HG02981 (cell line): Measurements from ENCODE around the gene PAIP2.
A peak's percentile ranks its signal among the peaks of the same experiment; 100 is the strongest.

Source experiments
- ATAC-seq: cut with Tn5 transposase; IDR thresholded peaks from one replicate; pipeline ENCODE4 v1.9.1; 2021; ENCODE audit warnings: mild to moderate bottlenecking, moderate library complexity; ENCODE audit not compliant: unreplicated experiment

The PAIP2 gene

DNA sequence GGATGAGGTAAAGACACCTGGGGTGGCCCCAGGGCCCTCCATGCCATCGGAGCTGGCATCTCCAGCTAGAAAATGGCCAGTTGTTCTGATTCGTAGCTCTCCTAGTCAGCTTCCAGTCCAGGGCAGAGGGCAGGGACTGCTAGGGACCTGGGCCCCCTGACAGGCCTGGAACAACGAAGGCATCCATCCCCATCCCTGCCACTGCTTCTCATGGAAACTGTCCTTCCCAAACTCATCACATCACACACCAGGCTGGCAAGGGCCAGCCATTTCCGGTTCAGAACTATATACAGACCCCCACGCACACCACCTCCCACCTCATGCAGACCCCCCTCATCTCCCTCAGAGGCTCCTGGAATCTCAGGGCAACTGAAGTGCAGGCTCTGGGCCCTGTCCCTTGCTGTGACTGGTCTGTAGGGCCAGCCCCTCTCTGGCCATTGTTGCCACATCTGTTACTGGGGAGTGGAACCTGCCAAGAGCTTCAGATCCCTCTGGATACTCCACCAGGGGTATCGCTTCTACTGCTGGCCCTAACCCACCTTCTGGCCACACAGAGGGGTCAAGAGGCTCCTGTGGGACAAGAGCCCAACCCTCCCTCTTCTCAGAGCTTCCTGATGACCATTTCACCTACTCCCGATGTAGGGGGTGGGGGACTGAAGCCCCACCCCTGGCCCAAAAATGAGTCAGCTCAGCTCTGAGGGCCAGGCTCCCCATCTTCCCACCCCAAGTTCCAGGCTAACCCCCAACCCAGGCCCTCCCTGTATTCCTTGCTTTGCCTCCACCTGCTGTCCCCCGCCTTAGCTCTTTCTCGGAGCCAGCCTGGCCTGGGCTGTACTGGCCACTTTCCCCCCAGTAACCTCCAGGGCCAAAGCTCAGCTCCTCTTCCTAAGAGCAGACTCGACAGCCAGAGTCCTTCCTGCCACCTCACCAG is 49.2 kb downstream of the PAIP2 start:
- ATAC-seq, result no peak

DNA sequence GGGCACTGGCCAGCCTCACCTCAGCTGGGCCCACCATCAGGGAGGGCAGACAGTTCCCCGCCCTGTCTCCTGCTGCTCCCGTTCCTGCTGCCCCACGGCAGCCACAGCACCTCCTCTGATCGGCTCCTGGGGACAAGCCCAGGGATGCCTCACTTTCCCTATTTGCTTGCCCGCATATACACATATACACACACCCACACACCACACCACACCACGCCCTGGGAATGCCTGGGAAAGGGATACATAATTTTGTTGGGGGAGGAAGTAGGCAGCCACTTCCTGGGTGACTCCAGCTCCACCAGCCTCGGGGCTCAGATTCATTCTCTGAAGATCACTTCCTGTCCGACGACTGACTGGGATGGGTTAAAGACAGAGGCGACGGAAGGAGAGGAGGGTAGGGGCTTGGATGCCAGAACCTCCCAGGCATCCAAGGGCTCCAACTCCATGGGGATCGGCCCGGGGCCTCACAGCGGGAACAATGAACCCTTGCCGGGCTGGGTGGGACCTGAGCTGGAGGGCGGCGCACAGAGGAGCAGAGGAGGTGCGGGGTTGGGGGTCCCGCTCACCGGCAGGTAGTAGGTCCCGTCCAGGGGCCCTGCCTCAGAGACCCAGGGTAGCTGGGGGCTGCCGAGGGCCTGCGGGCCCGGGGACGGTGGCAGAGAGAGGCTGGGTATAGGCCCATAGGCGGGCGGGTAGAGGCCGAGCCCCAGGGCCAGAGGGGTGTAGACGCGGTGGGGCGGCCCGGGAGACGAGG is 50.1 kb downstream of the PAIP2 start:
- ATAC-seq, result no peak

DNA sequence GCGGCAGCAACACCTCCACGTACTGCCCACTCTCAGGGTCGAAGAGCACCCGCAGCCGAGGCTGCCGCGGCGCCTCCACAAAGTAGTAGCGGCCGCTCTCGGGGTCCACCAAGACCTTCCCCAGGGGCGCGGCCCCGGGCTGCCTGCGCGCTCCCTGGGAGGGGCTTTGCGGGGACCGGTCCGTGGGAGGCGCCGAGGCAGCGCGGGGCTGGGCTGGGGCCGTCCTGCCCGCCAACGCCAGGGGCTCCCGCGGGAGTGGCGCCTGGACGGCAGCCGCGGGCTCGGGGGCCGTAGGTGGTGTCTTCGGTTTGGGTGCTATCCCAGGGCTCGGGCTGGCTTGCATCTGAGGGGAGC is 50.6 kb downstream of the PAIP2 start:
- no peak for ATAC-seq

GRCh38 chr5:139392678-139393496 is 51.2 kb downstream of the PAIP2 start:
- ATAC-seq, result peak; percentile 38

DNA sequence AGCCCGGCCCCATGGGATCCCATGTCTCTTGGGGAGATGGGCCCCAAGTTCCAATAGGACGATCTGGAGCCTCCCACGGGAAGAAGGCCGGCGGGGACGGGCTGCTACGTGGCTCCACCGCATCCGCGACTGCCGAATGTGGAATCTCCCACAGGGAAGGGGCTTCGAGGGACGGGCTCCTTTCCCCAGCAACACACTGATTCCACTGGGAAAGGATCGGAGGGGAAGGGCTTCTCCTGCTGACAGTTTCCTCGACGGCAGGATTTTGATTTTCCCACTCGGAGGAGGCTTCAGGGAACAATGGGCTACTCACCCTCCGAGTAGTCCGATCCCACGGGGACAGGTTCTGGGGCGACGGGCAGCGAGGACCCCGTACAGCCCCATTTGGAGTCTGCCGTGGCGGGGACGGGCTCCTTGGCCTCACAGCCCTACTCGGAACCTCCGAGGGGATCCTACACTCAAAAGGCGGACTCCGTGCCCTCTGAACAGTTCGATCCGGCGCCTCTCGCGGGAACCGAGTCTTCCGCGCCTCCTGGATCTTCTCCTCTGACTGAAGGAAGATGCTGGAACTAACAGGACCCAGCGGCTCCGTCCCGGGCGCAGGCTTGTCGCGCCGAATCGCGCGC is 52.0 kb downstream of the PAIP2 start:
- ATAC-seq, result no peak

DNA sequence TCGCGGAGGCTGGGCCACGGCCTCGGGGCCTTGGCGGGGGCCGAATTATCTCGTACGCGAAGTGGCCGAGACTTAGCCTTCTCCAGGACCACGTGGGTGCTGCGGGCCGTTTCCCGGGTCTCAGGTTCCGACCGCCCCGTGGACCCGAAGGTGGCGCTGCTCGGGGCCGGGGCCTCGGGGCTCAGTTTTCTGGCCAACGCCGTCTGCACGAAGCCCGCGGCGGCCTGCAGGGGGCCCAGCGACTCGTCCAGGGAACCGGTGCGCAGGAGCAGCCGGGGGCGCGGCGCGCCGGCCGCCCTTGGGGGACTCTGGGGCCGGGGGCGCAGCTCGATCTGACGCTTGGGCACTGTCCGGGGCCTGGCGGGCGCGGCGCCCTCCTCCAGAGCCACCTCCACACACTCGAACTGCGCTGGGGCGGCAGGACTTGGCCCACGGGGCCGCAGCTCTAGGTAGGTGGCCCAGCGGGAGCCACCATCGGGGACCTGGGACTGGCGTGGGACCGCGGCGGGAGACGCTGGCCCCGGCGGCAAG is 52.5 kb downstream of the PAIP2 start:
- peak; percentile 19 for ATAC-seq

DNA sequence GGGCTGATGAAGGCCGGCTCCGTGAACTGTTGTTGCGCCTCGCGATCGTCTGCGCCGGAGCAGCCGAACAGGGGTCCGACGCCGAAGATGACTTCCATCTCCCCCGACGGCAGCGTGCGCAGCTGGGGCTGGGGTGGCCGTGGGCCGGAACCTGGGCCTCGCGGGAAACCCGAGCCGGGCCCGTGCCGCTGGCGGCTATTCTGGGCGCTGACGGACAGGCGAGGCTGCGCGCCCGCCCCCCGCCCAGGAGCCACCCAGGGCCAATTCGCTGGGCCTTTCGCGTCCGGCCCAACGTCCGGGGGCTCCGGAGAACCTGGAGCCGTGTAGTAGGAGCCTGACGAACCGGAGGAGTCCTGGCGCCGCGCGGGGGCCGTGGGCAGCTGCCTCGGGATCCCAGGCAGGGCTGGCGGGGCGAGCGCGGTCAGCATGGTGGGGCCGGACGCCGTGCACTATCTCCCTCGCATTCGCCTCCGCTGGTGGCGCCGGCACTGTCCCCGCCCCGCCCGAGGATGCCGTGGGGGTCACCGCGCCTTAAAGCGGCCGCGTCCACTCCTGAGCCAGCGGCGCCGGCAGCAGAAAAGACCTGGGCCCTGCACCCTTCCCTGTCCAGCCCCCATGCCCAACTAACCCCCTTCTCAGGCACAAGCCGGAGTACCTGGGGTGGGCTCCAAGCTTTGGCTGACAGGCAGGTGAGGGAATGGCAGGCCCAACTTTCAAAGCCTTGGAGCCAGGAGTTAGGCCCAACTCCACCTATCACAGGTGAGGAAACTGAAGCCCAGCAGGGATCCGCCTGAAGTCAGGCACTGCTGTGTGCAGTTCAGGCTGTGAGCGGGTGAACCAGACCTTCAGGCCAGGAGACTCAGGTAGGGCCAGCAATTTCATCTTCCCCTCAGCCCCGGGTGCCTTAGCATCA is 53.3 kb downstream of the PAIP2 start, which contains the start of gene PROB1:
Gene PROB1, minus strand, starts transcription at position 451 of the 913 bp plus-strand sequence. Its CDS starts 23 bp downstream, at position 428.
- no peak for ATAC-seq

GRCh38 chr5:139395844-139396640 is 54.4 kb downstream of the PAIP2 start:
- ATAC-seq, result no peak

DNA sequence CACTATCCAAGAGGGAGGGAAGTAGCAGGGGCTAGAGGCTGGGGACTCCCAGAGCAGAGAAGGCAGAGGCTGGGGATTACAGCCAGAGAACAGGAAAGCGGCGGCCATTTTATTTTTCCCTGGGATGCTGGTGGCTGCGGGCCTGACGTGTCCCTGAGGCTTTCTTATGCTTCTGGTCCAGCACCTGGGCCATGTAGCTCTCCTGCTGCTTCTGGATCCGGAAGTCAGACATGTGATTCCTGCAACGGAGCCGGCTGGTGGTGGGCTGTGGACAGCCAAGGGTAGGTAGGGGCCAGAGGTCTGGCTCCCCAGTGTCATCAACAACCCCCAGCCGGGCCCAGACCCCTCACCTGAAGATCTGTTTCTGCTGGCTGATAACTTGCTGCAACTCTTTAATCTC is 55.0 kb downstream of the PAIP2 start:
- no peak for ATAC-seq

DNA sequence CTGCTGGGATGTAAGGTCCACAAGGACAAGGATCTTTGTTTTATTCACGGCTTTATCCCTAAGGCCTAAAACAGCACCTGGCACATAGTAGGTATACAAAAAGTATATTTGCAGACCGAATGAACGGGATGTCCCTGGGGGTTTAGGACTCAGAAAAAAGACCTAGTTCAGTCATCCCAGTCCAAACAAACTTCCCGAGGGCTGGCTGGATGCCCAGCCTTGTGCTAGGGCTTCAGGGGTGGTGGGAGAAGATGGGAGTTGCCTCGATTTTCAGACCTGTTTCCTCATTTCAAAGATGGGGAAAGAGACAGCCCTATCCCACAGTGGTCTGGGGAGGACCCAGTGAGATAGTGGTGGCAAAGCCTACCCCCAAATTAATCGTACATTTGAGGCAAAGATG is 56.3 kb downstream of the PAIP2 start:
- no peak for ATAC-seq

DNA sequence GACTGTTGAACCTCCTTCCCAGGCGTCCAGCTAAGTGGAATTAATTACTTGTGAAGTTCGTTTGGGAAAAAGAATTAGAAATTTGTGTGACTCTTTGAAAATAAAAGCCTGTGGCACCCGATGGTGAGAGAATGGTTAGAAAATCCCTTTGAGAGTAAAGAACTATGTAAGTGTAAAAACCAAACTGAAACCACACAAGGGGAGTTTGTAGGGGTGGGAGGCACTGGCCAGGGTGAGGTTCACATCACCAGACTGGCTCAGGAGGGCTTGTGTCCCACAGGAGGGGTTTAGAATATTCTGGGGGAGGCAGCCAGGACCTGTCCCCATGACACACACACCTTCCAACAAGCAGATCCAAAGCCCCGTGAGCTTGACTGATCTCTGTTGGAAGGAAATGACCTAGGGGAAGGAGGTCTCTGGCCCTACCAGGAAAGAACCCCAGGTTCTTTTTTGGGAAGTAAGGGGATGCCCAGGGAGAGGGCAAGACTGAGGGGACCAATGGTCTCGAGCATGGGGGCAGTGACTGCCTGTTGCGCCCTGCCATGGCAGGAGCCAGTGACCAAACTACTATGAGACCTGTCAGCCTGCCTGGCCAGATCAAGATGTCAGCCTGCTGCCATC is 58.0 kb downstream of the PAIP2 start:
- no peak for ATAC-seq

GRCh38 chr5:139401546-139401945 is 59.9 kb downstream of the PAIP2 start:
- no peak for ATAC-seq

GRCh38 chr5:139402561-139403158 is 61.0 kb downstream of the PAIP2 start:
- no peak for ATAC-seq

DNA sequence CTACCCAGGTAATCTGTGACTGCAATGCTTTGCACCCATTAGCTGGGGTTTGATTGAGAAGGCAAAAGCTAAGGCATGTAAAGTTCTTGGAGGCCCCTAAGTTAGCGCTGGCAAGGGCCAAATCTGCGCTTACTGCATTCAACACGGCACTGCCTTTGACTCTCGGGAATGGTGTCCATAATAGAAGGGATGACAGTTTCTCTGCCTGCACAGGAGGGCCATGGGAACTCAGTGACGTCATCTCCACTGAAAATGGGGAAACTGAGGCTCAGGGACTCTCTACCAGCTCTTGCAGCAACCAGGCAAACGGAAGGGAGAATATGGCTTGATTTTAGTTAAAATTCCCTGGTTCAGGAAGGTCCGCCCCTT is 61.7 kb downstream of the PAIP2 start:
- no peak for ATAC-seq

- ATAC-seq, result peak; percentile 87
These were observed 62.3 kb downstream of the PAIP2 start, which contains the start of gene SPATA24 for GRCh38 chr5:139403787-139404483. Gene SPATA24 (minus strand): TSS chr5:139404089. CDS start chr5:139404060, 29 bp downstream.

DNA sequence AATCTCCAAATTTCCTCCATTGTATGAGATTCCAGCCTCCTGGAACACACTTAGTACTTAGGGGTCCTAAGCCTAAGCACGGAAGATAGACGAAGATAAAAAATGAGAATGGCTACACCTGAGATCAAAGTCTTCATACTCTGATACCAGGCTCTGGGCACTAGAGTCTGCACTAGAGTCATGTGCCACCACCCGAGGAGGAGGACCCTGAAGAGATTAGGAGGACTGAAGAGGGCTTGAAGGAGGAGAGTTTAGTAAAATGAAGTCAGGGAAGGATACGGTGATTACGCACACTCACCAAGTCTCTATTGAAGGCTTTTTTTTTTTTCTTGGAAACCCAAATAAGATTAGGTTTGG is 62.8 kb downstream of the PAIP2 start:
- ATAC-seq, result no peak

GRCh38 chr5:139406963-139407362 is 65.3 kb downstream of the PAIP2 start:
- ATAC-seq, result no peak
